ENCODE results near the gene FREM2. TPM values are rescaled to one million over a fixed set of nuclear protein-coding genes. Genes with fewer than 3 reads are reported as not detected.

Gene FREM2
- total and polyA plus RNA-seq, 2 experiments from 2014 or later = 6.1 to 51.4 TPM

- peaks cover 17% of the 10 kb centered on the region for H3K36me3 ChIP-seq
- no peak for DNase-seq (ENCODE audit: low read depth in 1 of 2, low spot score in 1 of 2)
- no peak for TF ChIP-seq CTCF (IDR thresholded peaks at IDR 0.05; ENCODE audit: low read depth, low read length)
- no peaks in the 10 kb centered on the region for H3K4me1 ChIP-seq (ENCODE audit: low read depth)
- no peak overlapping the region for H3K27ac ChIP-seq
- no peak overlapping the region for H3K4me3 ChIP-seq
- H3K9me3 ChIP-seq (ENCODE audit: low read depth) = no peaks in the 10 kb centered on the region
- H3K27me3 ChIP-seq = no peaks in the 10 kb centered on the region
Observed at GRCh38 chr13:38848360-38848759, 161.5 kb downstream of the FREM2 start.

GRCh38 chr13:38849315-38849714 is 162.4 kb downstream of the FREM2 start:
- Histone ChIP-seq H3K9me3 (ENCODE audit: low read depth) (no peaks in the 10 kb centered on the region), H3K36me3 (peaks cover 17% of the 10 kb centered on the region), H3K27me3 (no peaks in the 10 kb centered on the region), H3K4me3 (no peak overlapping the region), H3K4me1 (ENCODE audit: low read depth) (no peaks in the 10 kb centered on the region), H3K27ac (no peak overlapping the region)
- no peak for TF ChIP-seq CTCF (IDR thresholded peaks at IDR 0.05; ENCODE audit: low read depth, low read length)
- no peak for DNase-seq (ENCODE audit: low read depth in 1 of 2, low spot score in 1 of 2)

- Histone ChIP-seq H3K36me3 (peaks cover 17% of the 10 kb centered on the region), H3K9me3 (ENCODE audit: low read depth) (no peaks in the 10 kb centered on the region), H3K27me3 (no peaks in the 10 kb centered on the region), H3K27ac (no peak overlapping the region), H3K4me1 (ENCODE audit: low read depth) (no peaks in the 10 kb centered on the region), H3K4me3 (no peak overlapping the region)
- DNase-seq (ENCODE audit: low read depth in 1 of 2, low spot score in 1 of 2) = no peak
- no peak for TF ChIP-seq CTCF (IDR thresholded peaks at IDR 0.05; ENCODE audit: low read depth, low read length)
Observed at GRCh38 chr13:38850868-38851626, 164.2 kb downstream of the FREM2 start.

DNA sequence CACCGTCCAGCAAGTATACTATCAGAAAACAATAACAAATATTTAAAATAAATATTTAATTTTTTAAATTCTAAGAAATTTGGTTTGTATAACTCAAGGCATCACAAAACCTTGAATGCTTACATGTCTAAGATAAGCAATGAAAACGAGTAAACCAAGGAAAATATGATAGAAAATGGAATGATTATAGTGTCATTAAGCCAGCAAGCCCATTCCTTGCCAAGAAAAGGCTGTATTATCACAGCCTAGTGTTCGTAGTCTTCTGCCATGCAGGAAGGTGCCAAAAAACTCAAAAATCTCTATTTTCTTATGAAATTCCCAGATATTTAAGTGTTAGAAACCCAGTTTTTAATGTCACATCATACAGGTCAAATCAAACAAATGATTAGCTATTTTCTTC is 167.3 kb downstream of the FREM2 start:
- no peak for DNase-seq (ENCODE audit: low read depth in 1 of 2, low spot score in 1 of 2)
- Histone ChIP-seq H3K27me3 (no peaks in the 10 kb centered on the region), H3K4me1 (ENCODE audit: low read depth) (no peaks in the 10 kb centered on the region), H3K36me3 (peaks cover 14% of the 10 kb centered on the region), H3K4me3 (no peak overlapping the region), H3K27ac (no peak overlapping the region), H3K9me3 (ENCODE audit: low read depth) (no peaks in the 10 kb centered on the region)
- TF ChIP-seq CTCF (IDR thresholded peaks at IDR 0.05; ENCODE audit: low read depth, low read length) = no peak

GRCh38 chr13:38856065-38856464 is 169.2 kb downstream of the FREM2 start:
- Histone ChIP-seq H3K4me1 (ENCODE audit: low read depth) (no peaks in the 10 kb centered on the region), H3K9me3 (ENCODE audit: low read depth) (no peaks in the 10 kb centered on the region), H3K36me3 (no peaks in the 10 kb centered on the region), H3K27ac (no peak overlapping the region), H3K27me3 (no peaks in the 10 kb centered on the region), H3K4me3 (no peak overlapping the region)
- TF ChIP-seq CTCF (IDR thresholded peaks at IDR 0.05; ENCODE audit: low read depth, low read length) = no peak
- DNase-seq (ENCODE audit: low read depth in 1 of 2, low spot score in 1 of 2) = no peak

Data from cardiac muscle cell (in vitro differentiated cells and primary cell).